Measurements from ENCODE around the gene MBD2. TPM values are rescaled to one million over a fixed set of nuclear protein-coding genes. Genes with fewer than 3 reads are reported as not detected.

MBD2 gene
- total RNA-seq, 2 experiments from 2014 or later = 39.2 to 176 TPM

DNA sequence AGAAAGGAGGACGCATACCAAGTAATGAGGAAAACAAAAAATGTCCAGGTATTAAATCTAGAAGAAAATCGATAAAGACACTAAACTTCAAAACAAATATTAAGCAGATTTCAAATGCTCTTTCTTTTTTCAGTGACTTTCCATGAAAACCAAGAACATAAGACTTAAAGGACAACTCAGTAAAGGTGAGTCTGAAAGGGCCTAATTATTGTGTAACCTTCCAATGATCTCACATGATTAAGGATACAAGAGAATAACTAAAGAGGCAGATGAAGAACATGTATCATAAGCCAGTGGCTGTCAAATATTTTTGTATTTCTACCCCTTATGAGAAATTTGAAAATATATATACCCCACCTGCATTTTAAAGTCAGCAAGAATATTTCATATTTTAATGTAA, 30.7 kb downstream of the MBD2 start:
- ChIA-PET CTCF (ENCODE audit: unreplicated experiment) (no interaction called here), POLR2A (interaction anchor here (0.6 to 1.6 kb wide), 3 partner anchors 10 to 73 kb away, joined by 3 to 4 read pairs (median 4); no protein-coding TSS in a partner anchor)
- no peak for TF ChIP-seq EZH2phosphoT487 (IDR thresholded peaks at IDR 0.05; ENCODE audit: borderline replicate concordance, low read depth, low read length)
- TF ChIP-seq, protein P1, sequence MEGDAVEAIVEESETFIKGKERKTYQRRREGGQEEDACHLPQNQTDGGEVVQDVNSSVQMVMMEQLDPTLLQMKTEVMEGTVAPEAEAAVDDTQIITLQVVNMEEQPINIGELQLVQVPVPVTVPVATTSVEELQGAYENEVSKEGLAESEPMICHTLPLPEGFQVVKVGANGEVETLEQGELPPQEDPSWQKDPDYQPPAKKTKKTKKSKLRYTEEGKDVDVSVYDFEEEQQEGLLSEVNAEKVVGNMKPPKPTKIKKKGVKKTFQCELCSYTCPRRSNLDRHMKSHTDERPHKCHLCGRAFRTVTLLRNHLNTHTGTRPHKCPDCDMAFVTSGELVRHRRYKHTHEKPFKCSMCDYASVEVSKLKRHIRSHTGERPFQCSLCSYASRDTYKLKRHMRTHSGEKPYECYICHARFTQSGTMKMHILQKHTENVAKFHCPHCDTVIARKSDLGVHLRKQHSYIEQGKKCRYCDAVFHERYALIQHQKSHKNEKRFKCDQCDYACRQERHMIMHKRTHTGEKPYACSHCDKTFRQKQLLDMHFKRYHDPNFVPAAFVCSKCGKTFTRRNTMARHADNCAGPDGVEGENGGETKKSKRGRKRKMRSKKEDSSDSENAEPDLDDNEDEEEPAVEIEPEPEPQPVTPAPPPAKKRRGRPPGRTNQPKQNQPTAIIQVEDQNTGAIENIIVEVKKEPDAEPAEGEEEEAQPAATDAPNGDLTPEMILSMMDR (conservative IDR thresholded peaks at IDR 0.05; ENCODE audit: low read length) = no peak
- intact Hi-C loops (cut with micrococcal nuclease; ENCODE audit: unreplicated experiment) = no loop called here
- Histone ChIP-seq H3K27ac (ENCODE audit: low read depth, low read length, poor library complexity, severe bottlenecking) (no peak overlapping the region), H2AFZ (ENCODE audit: low read length) (no peak overlapping the region), H3K79me2 (ENCODE audit: insufficient read depth, low read depth, low read length) (peaks cover 94% of the 10 kb centered on the region), H3K4me3 (ENCODE audit: low read depth, low read length, poor library complexity, severe bottlenecking) (no peak overlapping the region), H3K9me2 (ENCODE audit: insufficient read depth, low read length) (no peaks in the 10 kb centered on the region; the same call in 1 of the 2 replicates), H3K36me3 (ENCODE audit: insufficient read depth, low read length) (peaks cover 91% of the 10 kb centered on the region), H3K9me3 (ENCODE audit: low read length) (no peaks in the 10 kb centered on the region), H3K4me2 (ENCODE audit: low read length) (no peak overlapping the region), H4K20me1 (ENCODE audit: insufficient read depth, low read length) (peaks cover 12% of the 10 kb centered on the region; the same call in 1 of the 2 replicates), H3K4me1 (ENCODE audit: insufficient read depth, low read length, poor library complexity, severe bottlenecking) (peaks cover 11% of the 10 kb centered on the region)
- no peak for DNase-seq (ENCODE audit: low spot score)
- BruUV-seq (replicated peaks) = no TSS peak

GRCh38 chr18:54192900-54193299, 31.6 kb downstream of the MBD2 start:
- no peak overlapping the region for H2AFZ ChIP-seq (ENCODE audit: low read length)
- H3K9me2 ChIP-seq (ENCODE audit: insufficient read depth, low read length) = no peaks in the 10 kb centered on the region; the same call in 1 of the 2 replicates
- intact Hi-C loops (cut with micrococcal nuclease; ENCODE audit: unreplicated experiment) = no loop called here
- no peak overlapping the region for H3K4me3 ChIP-seq (ENCODE audit: low read depth, low read length, poor library complexity, severe bottlenecking)
- CTCF ChIA-PET (ENCODE audit: unreplicated experiment) = no interaction called here
- H3K36me3 ChIP-seq (ENCODE audit: insufficient read depth, low read length) = peaks cover 89% of the 10 kb centered on the region
- POLR2A ChIA-PET = interaction anchor here (1.6 kb wide), 1 partner anchor 11 kb away, joined by 3 read pairs; no protein-coding TSS in a partner anchor
- H4K20me1 ChIP-seq (ENCODE audit: insufficient read depth, low read length) = peaks cover 12% of the 10 kb centered on the region
- no peak for DNase-seq (ENCODE audit: low spot score)
- H3K4me1 ChIP-seq (ENCODE audit: insufficient read depth, low read length, poor library complexity, severe bottlenecking) = peaks cover 11% of the 10 kb centered on the region
- BruUV-seq (replicated peaks) = no TSS peak
- H3K27ac ChIP-seq (ENCODE audit: low read depth, low read length, poor library complexity, severe bottlenecking) = no peak overlapping the region
- no peaks in the 10 kb centered on the region for H3K9me3 ChIP-seq (ENCODE audit: low read length)
- H3K4me2 ChIP-seq (ENCODE audit: low read length) = no peak overlapping the region
- peaks cover 94% of the 10 kb centered on the region for H3K79me2 ChIP-seq (ENCODE audit: insufficient read depth, low read depth, low read length)
- TF ChIP-seq, protein P1 (conservative IDR thresholded peaks at IDR 0.05; ENCODE audit: low read length) = no peak
- no peak for TF ChIP-seq EZH2phosphoT487 (IDR thresholded peaks at IDR 0.05; ENCODE audit: borderline replicate concordance, low read depth, low read length)

- no TSS peak for BruUV-seq (replicated peaks)
- peaks cover 89% of the 10 kb centered on the region for H3K36me3 ChIP-seq (ENCODE audit: insufficient read depth, low read length)
- intact Hi-C loops (cut with micrococcal nuclease; ENCODE audit: unreplicated experiment) = no loop called here
- peaks cover 11% of the 10 kb centered on the region for H3K4me1 ChIP-seq (ENCODE audit: insufficient read depth, low read length, poor library complexity, severe bottlenecking)
- no peak overlapping the region for H3K27ac ChIP-seq (ENCODE audit: low read depth, low read length, poor library complexity, severe bottlenecking)
- no peak overlapping the region for H2AFZ ChIP-seq (ENCODE audit: low read length)
- no peaks in the 10 kb centered on the region for H3K9me3 ChIP-seq (ENCODE audit: low read length)
- no peak overlapping the region for H3K4me3 ChIP-seq (ENCODE audit: low read depth, low read length, poor library complexity, severe bottlenecking)
- H3K79me2 ChIP-seq (ENCODE audit: insufficient read depth, low read depth, low read length) = peaks cover 94% of the 10 kb centered on the region
- ChIA-PET CTCF (ENCODE audit: unreplicated experiment) (no interaction called here), POLR2A (no interaction called here)
- TF ChIP-seq, protein P1 (conservative IDR thresholded peaks at IDR 0.05; ENCODE audit: low read length) = no peak
- TF ChIP-seq EZH2phosphoT487 (IDR thresholded peaks at IDR 0.05; ENCODE audit: borderline replicate concordance, low read depth, low read length) = no peak
- H3K4me2 ChIP-seq (ENCODE audit: low read length) = no peak overlapping the region
- DNase-seq (ENCODE audit: low spot score) = no peak
- no peaks in the 10 kb centered on the region for H3K9me2 ChIP-seq (ENCODE audit: insufficient read depth, low read length)
- peaks cover 12% of the 10 kb centered on the region for H4K20me1 ChIP-seq (ENCODE audit: insufficient read depth, low read length)
These were observed 32.1 kb downstream of the MBD2 start for GRCh38 chr18:54192415-54192814.
